Thoracic aorta (tissue), 2 donors: ENCODE measurements around the gene AOPEP. TPM values are rescaled to one million over a fixed set of nuclear protein-coding genes. Genes with fewer than 3 reads are reported as not detected.

Experiments
- ATAC-seq: fragments of 150-250 bp; one replicate; pipeline ENCODE4 v1.8.0; 2017; ENCODE audit warnings: low read depth; ENCODE audit not compliant: insufficient number of reproducible peaks, low FRiP score
- DNase-seq: peaks from one replicate; pipeline ENCODE4 v3.0.0-alpha.2; 2020; ENCODE audit warnings: low spot score
- H3K27ac ChIP-seq, 2 donors: fragments of 200-600 bp; sonication (generic); 1 replicate in 1 of 2; 2 replicates in 1 of 2; pipeline ENCODE4 v1.5.1; 2016; ENCODE audit warnings: mild to moderate bottlenecking in 2 of 2, moderate library complexity in 2 of 2
- H3K27me3 ChIP-seq: fragments of 200-600 bp; sonication (generic); replicated peaks from 2 replicates; pipeline ENCODE4 v1.6.0; 2016; ENCODE audit warnings: mild to moderate bottlenecking; ENCODE audit not compliant: insufficient read depth
- H3K36me3 ChIP-seq: fragments of 200-600 bp; sonication (generic); one replicate; pipeline ENCODE4 v1.5.1; 2016
- H3K4me1 ChIP-seq, 2 donors: fragments of 200-600 bp; sonication (generic); 1 replicate in 1 of 2; 2 replicates in 1 of 2; pipeline versions ENCODE4 v1.5.1 to v1.6.0; 2016; ENCODE audit warnings: low read depth in 2 of 2, mild to moderate bottlenecking in 1 of 2; ENCODE audit not compliant: control insufficient read depth in 1 of 2
- H3K4me3 ChIP-seq: fragments of 200-600 bp; sonication (generic); 2 replicates; pipeline ENCODE4 v1.5.1; 2016; ENCODE audit warnings: mild to moderate bottlenecking
- H3K9me3 ChIP-seq: fragments of 200-600 bp; sonication (generic); 2 replicates; pipeline ENCODE4 v1.5.1; 2016
- CTCF ChIP-seq: fragments of 200-600 bp; sonication (generic); IDR thresholded peaks from one replicate; pipeline ENCODE4 v1.5.1; 2019; ENCODE audit warnings: antibody characterized with exemption
- total RNA-seq, 2 donors: library from RNA; depleted of rRNA; stranded (reverse); fragments of >200 nt; gene quantifications; one replicate each; pipeline versions ENCODE4 v1.1.0 to v1.2.3, GENCODE V29; 2016

Gene AOPEP
- total RNA-seq, 2 donors from 2014 or later: 494 to 668 TPM

DNA sequence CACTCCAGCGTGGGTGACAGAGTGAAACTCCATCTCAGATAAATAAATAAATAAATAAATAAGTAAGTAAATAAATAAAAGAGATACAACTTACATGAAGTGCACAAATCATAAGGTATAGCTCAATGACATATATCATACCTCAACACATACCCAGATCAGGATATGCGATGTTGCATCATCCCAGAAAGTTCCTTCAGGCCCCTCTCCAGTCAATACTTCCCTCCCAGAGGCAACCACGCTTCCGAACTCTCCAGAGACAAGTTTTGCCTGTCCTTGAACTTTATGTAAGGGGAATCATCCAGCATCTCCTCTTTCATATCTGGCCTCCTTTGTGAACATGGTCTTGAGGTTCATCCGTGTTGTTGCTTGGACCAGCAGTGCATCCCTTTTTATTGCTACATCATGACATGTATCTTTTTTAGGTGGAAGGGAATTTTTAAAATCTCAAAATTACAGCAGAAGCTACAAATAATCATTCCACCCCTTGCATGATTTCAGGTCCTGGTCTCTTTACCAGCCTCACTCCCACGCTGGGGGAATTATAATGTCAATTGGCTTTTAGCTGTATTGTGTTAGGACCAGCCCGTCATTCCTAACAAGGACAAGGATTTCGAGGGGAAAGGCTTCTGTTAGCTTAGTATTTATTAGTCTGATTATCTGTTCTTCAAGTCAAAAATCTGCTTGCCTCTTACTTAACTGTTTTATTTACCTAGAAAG, 32.9 kb upstream of the AOPEP start:
- Histone ChIP-seq H3K27ac (no peak overlapping the region), H3K4me1 (peaks cover 0 to 9% of the 10 kb centered on the region in 2 donors), H3K9me3 (no peaks in the 10 kb centered on the region), H3K36me3 (no peaks in the 10 kb centered on the region), H3K27me3 (no peaks in the 10 kb centered on the region), H3K4me3 (no peak overlapping the region)
- no peak for DNase-seq
- TF ChIP-seq CTCF: no peak
- no peak for ATAC-seq

DNA sequence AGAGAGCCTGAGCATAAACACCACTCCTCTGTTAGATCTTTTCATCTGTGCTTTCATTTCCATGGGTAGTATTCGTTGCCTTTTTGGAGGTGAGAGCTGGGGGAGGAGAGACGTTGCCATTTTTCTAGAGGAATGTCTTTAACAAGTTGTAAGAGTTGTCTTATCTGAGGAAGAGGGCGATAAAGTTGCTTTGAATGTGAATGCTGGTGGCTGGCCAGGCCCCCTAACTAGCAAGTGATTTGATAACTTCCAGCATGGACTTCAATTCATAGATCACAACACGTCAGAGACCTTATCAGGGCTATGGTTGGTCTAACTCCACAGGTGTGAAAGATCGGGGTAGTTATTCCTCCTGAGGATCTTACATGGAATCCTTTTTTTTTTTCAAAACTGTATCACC, 30.0 kb upstream of the AOPEP start:
- no peaks in the 10 kb centered on the region for H3K36me3 ChIP-seq
- ATAC-seq: no peak
- TF ChIP-seq CTCF: no peak
- no peaks in the 10 kb centered on the region for H3K27me3 ChIP-seq
- no peak overlapping the region for H3K27ac ChIP-seq
- DNase-seq: no peak
- peaks cover 0 to 9% of the 10 kb centered on the region in 2 donors for H3K4me1 ChIP-seq
- H3K4me3 ChIP-seq: no peak overlapping the region
- H3K9me3 ChIP-seq: no peaks in the 10 kb centered on the region

GRCh38 chr9:94697972-94698581, 28.4 kb upstream of the AOPEP start:
- H3K27ac ChIP-seq: no peak overlapping the region
- no peak for TF ChIP-seq CTCF
- no peak for ATAC-seq
- H3K4me1 ChIP-seq: peaks cover 0 to 9% of the 10 kb centered on the region in 2 donors
- H3K36me3 ChIP-seq: no peaks in the 10 kb centered on the region
- H3K27me3 ChIP-seq: no peaks in the 10 kb centered on the region
- DNase-seq: no peak
- no peak overlapping the region for H3K4me3 ChIP-seq
- H3K9me3 ChIP-seq: no peaks in the 10 kb centered on the region

- Histone ChIP-seq H3K27me3 (no peaks in the 10 kb centered on the region), H3K4me3 (no peak overlapping the region), H3K27ac (no peak overlapping the region), H3K9me3 (no peaks in the 10 kb centered on the region), H3K4me1 (no peaks in the 10 kb centered on the region), H3K36me3 (no peaks in the 10 kb centered on the region)
- ATAC-seq: no peak
- DNase-seq: no peak
- TF ChIP-seq CTCF: no peak
Observed at GRCh38 chr9:94699715-94700373, 26.7 kb upstream of the AOPEP start.

DNA sequence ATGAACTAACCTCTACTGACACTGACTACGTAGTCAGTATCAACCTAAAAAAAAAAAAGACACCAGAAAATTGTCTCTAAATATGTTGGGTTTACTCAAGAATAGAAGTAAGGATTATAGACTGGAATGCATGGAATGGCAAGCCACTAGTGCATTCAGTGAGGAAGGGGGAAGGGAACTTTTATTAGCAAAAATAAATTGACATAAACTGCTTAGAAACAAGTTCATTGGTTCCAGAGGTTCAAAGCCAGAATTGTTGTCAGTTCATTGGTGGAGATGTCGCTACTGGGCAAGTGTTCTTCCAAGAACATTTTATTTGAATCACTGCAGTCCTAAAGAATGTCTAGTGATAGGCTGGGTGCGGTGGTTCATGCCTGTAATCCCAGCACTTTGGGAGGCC, 26.1 kb upstream of the AOPEP start:
- ATAC-seq (no peak), DNase-seq (no peak)
- H3K27me3 ChIP-seq: no peaks in the 10 kb centered on the region
- H3K4me1 ChIP-seq: no peaks in the 10 kb centered on the region
- TF ChIP-seq CTCF: no peak
- H3K4me3 ChIP-seq: no peak overlapping the region
- H3K27ac ChIP-seq: no peak overlapping the region
- H3K36me3 ChIP-seq: no peaks in the 10 kb centered on the region
- H3K9me3 ChIP-seq: no peaks in the 10 kb centered on the region
